Astrocyte of the cerebellum (primary cell): ENCODE results near the gene FABP6.

Experiments
- DNase-seq: peaks from one replicate; pipeline ENCODE4 v3.0.0-alpha.2; 2011; ENCODE audit warnings: low read depth
- H3K4me3 ChIP-seq: 2 replicates; pipeline ENCODE4 v1.5.1; 2011; ENCODE audit warnings: mild to moderate bottlenecking, low read depth, low read length, moderate library complexity
- in situ Hi-C: cut with HindIII; loops from 2 replicates; pipeline ENCODE4 v1.10.0; 2017; ENCODE audit warnings: low sequenced_read_pairs
- TF ChIP-seq, protein P1 (sequence below): IDR thresholded peaks from 2 replicates; pipeline ENCODE4 v1.5.1; 2012; ENCODE audit warnings: low read length, low read depth, moderate library complexity, mild to moderate bottlenecking; ENCODE audit errors: missing control alignments

Gene FABP6

GRCh38 chr5:160213537-160213936, 15.8 kb upstream of the FABP6 start:
- no peak overlapping the region for H3K4me3 ChIP-seq
- TF ChIP-seq, protein P1, sequence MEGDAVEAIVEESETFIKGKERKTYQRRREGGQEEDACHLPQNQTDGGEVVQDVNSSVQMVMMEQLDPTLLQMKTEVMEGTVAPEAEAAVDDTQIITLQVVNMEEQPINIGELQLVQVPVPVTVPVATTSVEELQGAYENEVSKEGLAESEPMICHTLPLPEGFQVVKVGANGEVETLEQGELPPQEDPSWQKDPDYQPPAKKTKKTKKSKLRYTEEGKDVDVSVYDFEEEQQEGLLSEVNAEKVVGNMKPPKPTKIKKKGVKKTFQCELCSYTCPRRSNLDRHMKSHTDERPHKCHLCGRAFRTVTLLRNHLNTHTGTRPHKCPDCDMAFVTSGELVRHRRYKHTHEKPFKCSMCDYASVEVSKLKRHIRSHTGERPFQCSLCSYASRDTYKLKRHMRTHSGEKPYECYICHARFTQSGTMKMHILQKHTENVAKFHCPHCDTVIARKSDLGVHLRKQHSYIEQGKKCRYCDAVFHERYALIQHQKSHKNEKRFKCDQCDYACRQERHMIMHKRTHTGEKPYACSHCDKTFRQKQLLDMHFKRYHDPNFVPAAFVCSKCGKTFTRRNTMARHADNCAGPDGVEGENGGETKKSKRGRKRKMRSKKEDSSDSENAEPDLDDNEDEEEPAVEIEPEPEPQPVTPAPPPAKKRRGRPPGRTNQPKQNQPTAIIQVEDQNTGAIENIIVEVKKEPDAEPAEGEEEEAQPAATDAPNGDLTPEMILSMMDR = no peak
- DNase-seq = no peak
- in situ Hi-C loops = no loop called here

- TF ChIP-seq, protein P1 = no peak
Observed at GRCh38 chr5:160219356-160219755, 9.9 kb upstream of the FABP6 start.

GRCh38 chr5:160221082-160221481, 8.2 kb upstream of the FABP6 start:
- in situ Hi-C loops = no loop called here
- TF ChIP-seq, protein P1 = no peak
- H3K4me3 ChIP-seq = no peak overlapping the region
- no peak for DNase-seq

More at GRCh38 chr5:160219356-160219755, 9.9 kb upstream of the FABP6 start:
- no peak for DNase-seq
- H3K4me3 ChIP-seq = no peak overlapping the region
- in situ Hi-C loops = loop anchor here (5.0 kb wide), 1 partner anchor 108 kb away; no protein-coding TSS in a partner anchor

DNA sequence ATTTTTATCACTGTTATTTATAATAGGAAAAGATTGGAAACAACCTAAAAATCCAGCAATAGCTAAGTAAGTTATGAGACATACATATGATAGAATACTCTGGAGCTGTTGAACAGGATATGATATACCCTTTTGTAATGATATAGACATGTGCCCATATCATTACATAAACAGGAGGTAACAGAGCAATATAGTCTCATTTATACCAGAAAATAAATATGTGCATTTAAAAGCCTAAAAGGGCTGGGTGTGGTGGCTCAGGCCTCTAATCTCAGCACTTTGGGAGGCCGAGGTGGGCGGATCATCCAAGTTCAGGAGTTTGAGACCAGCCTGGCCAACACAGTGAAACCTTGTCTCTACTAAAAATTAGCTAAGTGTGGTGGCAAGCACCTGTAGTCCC, 2.3 kb upstream of the FABP6 start:
- in situ Hi-C loops = no loop called here
- TF ChIP-seq, protein P1 = no peak
- H3K4me3 ChIP-seq = no peak overlapping the region

DNA sequence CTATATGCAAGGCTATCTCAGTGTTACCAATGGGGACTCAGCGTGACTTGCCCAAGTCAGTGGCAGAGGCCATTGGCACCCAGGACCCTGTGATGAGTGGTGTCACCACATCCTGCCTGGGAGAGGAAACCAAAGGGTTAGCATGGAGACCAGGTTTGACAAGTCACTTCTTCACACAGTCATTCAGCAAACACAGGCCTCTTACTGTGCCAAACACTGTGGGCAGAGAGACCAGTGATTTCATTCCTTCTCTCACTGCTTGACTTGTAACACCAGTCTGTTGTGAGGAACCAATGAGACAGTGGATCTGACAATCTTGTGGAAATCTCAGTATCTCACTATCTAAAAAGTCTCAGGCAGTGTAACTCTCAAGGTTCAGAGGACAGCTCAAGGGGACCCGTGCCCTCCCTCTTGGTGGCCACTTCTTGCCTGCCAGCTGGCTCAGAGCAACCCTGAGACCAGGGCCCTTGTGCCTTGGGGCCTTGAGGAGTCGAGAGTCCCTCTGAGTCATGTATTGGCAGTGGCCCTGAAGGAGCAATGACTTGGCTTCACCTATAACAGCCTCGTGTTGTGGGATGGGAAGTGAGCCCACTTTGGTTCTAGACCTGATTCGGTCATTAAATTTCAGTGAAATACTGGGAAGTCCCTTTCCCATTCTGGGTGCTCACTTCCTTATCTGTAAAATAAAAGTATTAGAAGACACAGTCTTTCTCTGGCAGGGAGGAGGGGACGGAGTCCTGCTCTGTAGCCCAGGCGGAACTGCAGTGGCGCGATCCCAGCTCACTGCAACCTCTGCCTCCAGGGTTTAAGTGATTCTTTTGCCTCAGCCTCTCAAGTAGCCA, 1.6 kb downstream of the FABP6 start:
- in situ Hi-C loops = loop anchor here (10.0 kb wide), 1 partner anchor 74 kb away; no protein-coding TSS in a partner anchor
- peak; percentile 76 for DNase-seq
- no peak overlapping the region for H3K4me3 ChIP-seq
- TF ChIP-seq, protein P1 = no peak

More for the DNA sequence above, 2.3 kb upstream of the FABP6 start:
- no peak for DNase-seq

- DNase-seq = no peak
- TF ChIP-seq, protein P1 = no peak
- no peak overlapping the region for H3K4me3 ChIP-seq
- in situ Hi-C loops = loop anchor here (10.0 kb wide), 1 partner anchor 73 kb away; no protein-coding TSS in a partner anchor
Observed at GRCh38 chr5:160231783-160232342, 2.6 kb downstream of the FABP6 start.
